NCI-H1694 treated with DMSO at 0.1 percent for 48 hours (cell line): ENCODE data around the gene C10orf67.

Experiments used
- DNase-seq: peaks from one replicate; lab custom pipeline; 2025; lab: John Stamatoyannopoulos, UW

C10orf67 gene

GRCh38 chr10:23171232-23171876 lies 173.2 kb downstream of the C10orf67 start:
- no peak for DNase-seq

- peak; percentile 62 for DNase-seq
Observed at GRCh38 chr10:23158370-23158769, 186.2 kb downstream of the C10orf67 start.

GRCh38 chr10:23157691-23158369 lies 186.8 kb downstream of the C10orf67 start:
- DNase-seq = peak; percentile 60

GRCh38 chr10:23157239-23157681 lies 187.3 kb downstream of the C10orf67 start:
- no peak for DNase-seq

- DNase-seq = no peak
Observed at GRCh38 chr10:23156447-23157150, 188.0 kb downstream of the C10orf67 start.

- DNase-seq = no peak
Observed at GRCh38 chr10:23155169-23155568, 189.4 kb downstream of the C10orf67 start.
